Measurements from ENCODE around the gene GYS1. TPM values are rescaled to one million over a fixed set of nuclear protein-coding genes. Genes with fewer than 3 reads are reported as not detected.

GYS1 gene
- total and polyA plus RNA-seq, 2 of the 8 experiments (the other 6 are each of a cell fraction or from before 2014, with no cell fraction given) = 30.0 to 38.7 TPM

- Histone ChIP-seq H4K91ac (replicated peaks; ENCODE audit: insufficient read length, low read length) (no peak overlapping the region), H3K36me3 (ENCODE audit: control insufficient read depth in 2 of 4, insufficient read depth in 4 of 4, low read length in 3 of 4) (peaks cover 7 to 34% (median 18%) of the 10 kb centered on the region in 4 experiments; a peak in 5 of 8 replicates), H3K14ac (ENCODE audit: insufficient read length) (no peak overlapping the region), H3K18ac (ENCODE audit: extremely low read depth, low read length) (no peak overlapping the region), H4K8ac (ENCODE audit: extremely low read depth, insufficient read depth, low read length) (no peak overlapping the region), H3K23me2 (ENCODE audit: low read depth, low read length) (peaks cover 7% of the 10 kb centered on the region; the same call in 1 of the 2 replicates), H3K79me2 (ENCODE audit: control insufficient read depth in 1 of 2, insufficient read depth in 2 of 2, low read length in 2 of 2) (peaks cover 0 to 13% of the 10 kb centered on the region in 2 experiments; a peak in 2 of 4 replicates), H2BK15ac (ENCODE audit: low read length) (no peak overlapping the region), H3K56ac (replicated peaks; ENCODE audit: insufficient read length, low read depth, low read length) (no peak overlapping the region), H3K4ac (replicated peaks; ENCODE audit: insufficient read length, low read depth, low read length) (no peak overlapping the region), H3K27me3 (replicated peaks in 1 of 4; ENCODE audit: control insufficient read depth in 3 of 4, extremely low read depth in 1 of 4, insufficient read depth in 3 of 4, low read length in 3 of 4) (no peaks in the 10 kb centered on the region), H3K4me2 (ENCODE audit: insufficient read depth in 1 of 2, low read depth in 2 of 2, low read length in 2 of 2) (no peak overlapping the region), H4K5ac (ENCODE audit: insufficient read length, low read depth, low read length) (no peak overlapping the region), H3K79me1 (ENCODE audit: low read depth, low read length) (peaks cover 2% of the 10 kb centered on the region; the same call in 1 of the 2 replicates), H3K4me3 (ENCODE audit: extremely low read depth in 1 of 4, insufficient read depth in 2 of 4, low read depth in 3 of 4, low read length in 4 of 4) (no peak overlapping the region), H3K23ac (ENCODE audit: insufficient read length) (no peak overlapping the region), H2BK12ac (ENCODE audit: low read depth, low read length) (no peak overlapping the region), H2BK120ac (replicated peaks; ENCODE audit: low read depth, low read length) (no peak overlapping the region), H3K4me1 (replicated peaks in 1 of 4; ENCODE audit: control insufficient read depth in 3 of 4, insufficient read depth in 4 of 4, low read length in 3 of 4) (peaks cover 0 to 5% (median 2%) of the 10 kb centered on the region in 4 experiments; a peak in 5 of 7 replicates), H2BK20ac (ENCODE audit: low read length) (no peak overlapping the region), H2AK5ac (ENCODE audit: low read depth, low read length) (no peak overlapping the region), H3K9me3 (ENCODE audit: insufficient read depth in 2 of 2, low read depth in 1 of 2, low read length in 1 of 2) (no peaks in the 10 kb centered on the region), H2BK5ac (ENCODE audit: low read depth, low read length) (no peak overlapping the region), H2AFZ (ENCODE audit: low read length) (no peak overlapping the region), H3K27ac (ENCODE audit: low read depth, low read length) (no peak overlapping the region), H4K20me1 (replicated peaks in 1 of 2; ENCODE audit: control insufficient read depth in 1 of 2, insufficient read depth in 2 of 2, low read length in 2 of 2) (peaks cover 3 to 13% of the 10 kb centered on the region in 2 experiments), H3K9ac (replicated peaks in 1 of 4; ENCODE audit: extremely low read depth in 1 of 4, low read depth in 3 of 4, low read length in 3 of 4) (no peak overlapping the region)
- ChIA-PET CTCF (ENCODE audit: partially characterized antibody) (interaction anchor here (0.6 to 3.0 kb wide), 23 partner anchors 7 to 181 kb away, joined by 3 to 18 read pairs (median 8); partner anchors contain the start of genes BAX, DHDH, GYS1 and RUVBL2), POLR2A (ENCODE audit: partially characterized antibody) (interaction anchor here (0.8 to 4.6 kb wide), 10 partner anchors 10 to 144 kb away, joined by 3 to 27 read pairs (median 4); partner anchors contain the start of genes BAX, DHDH, NUCB1 and PPP1R15A)
- FAIRE-seq (no peak), DNase-seq (ENCODE audit: low read depth in 1 of 2, low spot score in 2 of 2) (no peak)
- 94% methylated on average over 33 of the region's 45 CpGs; no CpG with 5 or more reads in 1 of the 2 experiments for WGBS, 2 experiments (ENCODE audit: extremely low coverage in 1 of 2, insufficient coverage in 1 of 2, insufficient read length in 1 of 2, insufficient replicate concordance in 2 of 2, low coverage in 1 of 2, low lambda C conversion rate in 2 of 2, missing lambda C conversion rate in 1 of 2)
- TF ChIP-seq POLR2AphosphoS5 (IDR thresholded peaks at IDR 0.05; ENCODE audit: low read depth, low read length) = no peak
- TF ChIP-seq, protein P1, sequence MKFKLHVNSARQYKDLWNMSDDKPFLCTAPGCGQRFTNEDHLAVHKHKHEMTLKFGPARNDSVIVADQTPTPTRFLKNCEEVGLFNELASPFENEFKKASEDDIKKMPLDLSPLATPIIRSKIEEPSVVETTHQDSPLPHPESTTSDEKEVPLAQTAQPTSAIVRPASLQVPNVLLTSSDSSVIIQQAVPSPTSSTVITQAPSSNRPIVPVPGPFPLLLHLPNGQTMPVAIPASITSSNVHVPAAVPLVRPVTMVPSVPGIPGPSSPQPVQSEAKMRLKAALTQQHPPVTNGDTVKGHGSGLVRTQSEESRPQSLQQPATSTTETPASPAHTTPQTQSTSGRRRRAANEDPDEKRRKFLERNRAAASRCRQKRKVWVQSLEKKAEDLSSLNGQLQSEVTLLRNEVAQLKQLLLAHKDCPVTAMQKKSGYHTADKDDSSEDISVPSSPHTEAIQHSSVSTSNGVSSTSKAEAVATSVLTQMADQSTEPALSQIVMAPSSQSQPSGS (IDR thresholded peaks at IDR 0.05; ENCODE audit: low read length) = no peak
- TF ChIP-seq POU5F1 (IDR thresholded peaks at IDR 0.05; ENCODE audit: low read depth, low read length) = no peak
- no peak for TF ChIP-seq EZH2 (IDR thresholded peaks at IDR 0.05; ENCODE audit: low read depth, low read length, severe bottlenecking)
- TF ChIP-seq CTBP2 (IDR thresholded peaks at IDR 0.05; ENCODE audit: borderline replicate concordance, insufficient read depth, insufficient read length, low read length) = no peak
- no peak for TF ChIP-seq USF2 (IDR thresholded peaks at IDR 0.05; ENCODE audit: low read length)
- TF ChIP-seq SP1 (IDR thresholded peaks at IDR 0.05; ENCODE audit: low read depth, low read length) = no peak
- no peak for TF ChIP-seq SUZ12 (IDR thresholded peaks at IDR 0.05; ENCODE audit: low read length)
These were observed 23.6 kb downstream of the GYS1 start for GRCh38 chr19:48969276-48970138.

All from H1 (cell line).